Lower lobe of right lung (tissue), 2 donors: ENCODE results near the gene DAGLB. TPM values are rescaled to one million over a fixed set of nuclear protein-coding genes. Genes with fewer than 3 reads are reported as not detected.
"Not testable (repeated sequence)": the region's sequence is repeated elsewhere in the genome, so short reads cannot be mapped to it uniquely, and the experiment has no call there.

Experiments used
- ATAC-seq, 2 donors: fragments of 200-7000 bp; cut with Tn5 transposase; one replicate each; pipeline ENCODE4 v1.9.1; 2020 to 2022; ENCODE audit warnings: mild to moderate bottlenecking in 2 of 2, moderate library complexity in 2 of 2
- DNase-seq: peaks from one replicate; pipeline ENCODE4 v3.0.0-alpha.2; 2020
- H3K27ac ChIP-seq: fragments of 200-600 bp; one replicate; pipeline ENCODE4 v1.8.0; 2022
- H3K27me3 ChIP-seq: fragments of 200-600 bp; one replicate; pipeline ENCODE4 v1.8.0; 2022; ENCODE audit warnings: low read depth
- H3K36me3 ChIP-seq: fragments of 200-600 bp; one replicate; pipeline ENCODE4 v1.8.0; 2022; ENCODE audit warnings: mild to moderate bottlenecking
- H3K4me1 ChIP-seq: fragments of 200-600 bp; one replicate; pipeline ENCODE4 v1.8.0; 2022
- H3K4me3 ChIP-seq: fragments of 200-600 bp; one replicate; pipeline ENCODE4 v1.8.0; 2022; ENCODE audit warnings: mild to moderate bottlenecking
- H3K9me3 ChIP-seq: fragments of 200-600 bp; one replicate; pipeline ENCODE4 v1.8.0; 2022
- CTCF ChIP-seq: fragments of 200-600 bp; IDR thresholded peaks from one replicate; pipeline ENCODE4 v1.8.0; 2022; ENCODE audit warnings: antibody characterized with exemption, mild to moderate bottlenecking
- intact Hi-C: fragments of 100-400 bp; cut with DNase I; formaldehyde crosslinking; loops from one replicate; pipeline ENCODE4 v1.11.0; 2022
- total RNA-seq: library from RNA; stranded (reverse); fragmentation: NEBNext Ultra II Directional; extraction: Animal tissue kit (Norgen Biotek cat#: 25700); gene quantifications from one replicate; pipeline ENCODE4 v1.2.1, GENCODE V29; 2021
- donor health status: DM: no; HTN: yes; CAD: no; lungs with severe emphysema.

DAGLB gene
- total RNA-seq, 1 donor from 2014 or later = 40.6 TPM

- Histone ChIP-seq H3K4me3 (no peak overlapping the region), H3K27ac (no peak overlapping the region), H3K9me3 (no peaks in the 10 kb centered on the region), H3K36me3 (peaks cover 100% of the 10 kb centered on the region), H3K4me1 (no peaks in the 10 kb centered on the region), H3K27me3 (no peaks in the 10 kb centered on the region)
- no peak for DNase-seq
- intact Hi-C loops = no loop called here
- TF ChIP-seq CTCF = no peak
- no peak for ATAC-seq
Observed at GRCh38 chr7:6407434-6407833, 40.3 kb downstream of the DAGLB start.

GRCh38 chr7:6406121-6406520 is 41.6 kb downstream of the DAGLB start:
- Histone ChIP-seq H3K4me3 (no peak overlapping the region), H3K27ac (no peak overlapping the region), H3K4me1 (peaks cover under 1% of the 10 kb centered on the region), H3K36me3 (peaks cover 100% of the 10 kb centered on the region), H3K27me3 (no peaks in the 10 kb centered on the region), H3K9me3 (no peaks in the 10 kb centered on the region)
- ATAC-seq (no peak), DNase-seq (no peak)
- intact Hi-C loops = no loop called here
- TF ChIP-seq CTCF = no peak

GRCh38 chr7:6403907-6404306 is 43.8 kb downstream of the DAGLB start:
- Histone ChIP-seq H3K27me3 (no peaks in the 10 kb centered on the region), H3K36me3 (peaks cover 98% of the 10 kb centered on the region), H3K9me3 (no peaks in the 10 kb centered on the region), H3K4me1 (peaks cover 22% of the 10 kb centered on the region), H3K27ac (no peak overlapping the region), H3K4me3 (no peak overlapping the region)
- no peak for DNase-seq
- intact Hi-C loops = no loop called here
- no peak for TF ChIP-seq CTCF
- ATAC-seq = peak in 1 of 2 donors; percentile 22

GRCh38 chr7:6402741-6403140 is 45.0 kb downstream of the DAGLB start:
- intact Hi-C loops = no loop called here
- DNase-seq = no peak
- peaks cover 34% of the 10 kb centered on the region for H3K4me1 ChIP-seq
- peaks cover 87% of the 10 kb centered on the region for H3K36me3 ChIP-seq
- TF ChIP-seq CTCF = no peak
- no peak overlapping the region for H3K4me3 ChIP-seq
- no peaks in the 10 kb centered on the region for H3K9me3 ChIP-seq
- no peak overlapping the region for H3K27ac ChIP-seq
- no peak for ATAC-seq
- no peaks in the 10 kb centered on the region for H3K27me3 ChIP-seq

- Histone ChIP-seq H3K4me3 (no peak overlapping the region), H3K4me1 (peaks cover 41% of the 10 kb centered on the region), H3K27me3 (no peaks in the 10 kb centered on the region), H3K27ac (no peak overlapping the region), H3K9me3 (no peaks in the 10 kb centered on the region), H3K36me3 (peaks cover 80% of the 10 kb centered on the region)
- DNase-seq = no peak
- no peak for ATAC-seq
- intact Hi-C loops = no loop called here
- no peak for TF ChIP-seq CTCF
Observed at GRCh38 chr7:6402041-6402440, 45.7 kb downstream of the DAGLB start.

- intact Hi-C loops = no loop called here
- TF ChIP-seq CTCF = no peak
- DNase-seq (no peak), ATAC-seq (no peak)
- Histone ChIP-seq H3K4me3 (no peak overlapping the region), H3K27ac (no peak overlapping the region), H3K4me1 (peaks cover 46% of the 10 kb centered on the region), H3K27me3 (no peaks in the 10 kb centered on the region), H3K9me3 (no peaks in the 10 kb centered on the region), H3K36me3 (peaks cover 75% of the 10 kb centered on the region)
Observed at GRCh38 chr7:6401536-6401935, 46.2 kb downstream of the DAGLB start.

GRCh38 chr7:6400243-6401105 is 47.3 kb downstream of the DAGLB start:
- ATAC-seq, H3K27me3 ChIP-seq, H3K27ac ChIP-seq, intact Hi-C loops, H3K4me3 ChIP-seq, DNase-seq, H3K9me3 ChIP-seq: not testable (repeated sequence)
- Histone ChIP-seq H3K36me3 (peaks cover 66% of the 10 kb centered on the region), H3K4me1 (peaks cover 57% of the 10 kb centered on the region)
